Astrocyte of the cerebellum (primary cell): ENCODE results near the gene GREB1.

Source experiments
- DNase-seq: peaks from one replicate; pipeline ENCODE4 v3.0.0-alpha.2; 2011; ENCODE audit warnings: low read depth
- H3K4me3 ChIP-seq: 2 replicates; pipeline ENCODE4 v1.5.1; 2011; ENCODE audit warnings: mild to moderate bottlenecking, low read depth, low read length, moderate library complexity
- CTCF ChIP-seq: IDR thresholded peaks from 2 replicates; pipeline ENCODE4 v1.5.1; 2012; ENCODE audit warnings: low read length, low read depth, moderate library complexity, mild to moderate bottlenecking; ENCODE audit errors: missing control alignments
- in situ Hi-C: cut with HindIII; loops from 2 replicates; pipeline ENCODE4 v1.10.0; 2017; ENCODE audit warnings: low sequenced_read_pairs

Gene GREB1

GRCh38 chr2:11616851-11617415, 83.1 kb downstream of the GREB1 start:
- no peak overlapping the region for H3K4me3 ChIP-seq
- DNase-seq: no peak
- TF ChIP-seq CTCF: no peak
- in situ Hi-C loops: no loop called here

GRCh38 chr2:11617527-11617926, 83.7 kb downstream of the GREB1 start:
- no peak overlapping the region for H3K4me3 ChIP-seq
- DNase-seq: no peak
- in situ Hi-C loops: no loop called here
- TF ChIP-seq CTCF: no peak

GRCh38 chr2:11617984-11618707, 84.3 kb downstream of the GREB1 start:
- TF ChIP-seq CTCF: no peak
- in situ Hi-C loops: no loop called here
- DNase-seq: no peak
- no peak overlapping the region for H3K4me3 ChIP-seq

GRCh38 chr2:11618708-11619062, 84.8 kb downstream of the GREB1 start:
- DNase-seq: no peak
- no peak overlapping the region for H3K4me3 ChIP-seq
- in situ Hi-C loops: no loop called here
- TF ChIP-seq CTCF: no peak

- in situ Hi-C loops: no loop called here
- no peak for DNase-seq
- H3K4me3 ChIP-seq: no peak overlapping the region
- no peak for TF ChIP-seq CTCF
Observed at GRCh38 chr2:11621410-11621809, 87.6 kb downstream of the GREB1 start.

- H3K4me3 ChIP-seq: no peak overlapping the region
- in situ Hi-C loops: no loop called here
- no peak for TF ChIP-seq CTCF
- no peak for DNase-seq
Observed at GRCh38 chr2:11622611-11623010, 88.8 kb downstream of the GREB1 start.
